ENCODE data around the gene LIPI.

LIPI gene

DNA sequence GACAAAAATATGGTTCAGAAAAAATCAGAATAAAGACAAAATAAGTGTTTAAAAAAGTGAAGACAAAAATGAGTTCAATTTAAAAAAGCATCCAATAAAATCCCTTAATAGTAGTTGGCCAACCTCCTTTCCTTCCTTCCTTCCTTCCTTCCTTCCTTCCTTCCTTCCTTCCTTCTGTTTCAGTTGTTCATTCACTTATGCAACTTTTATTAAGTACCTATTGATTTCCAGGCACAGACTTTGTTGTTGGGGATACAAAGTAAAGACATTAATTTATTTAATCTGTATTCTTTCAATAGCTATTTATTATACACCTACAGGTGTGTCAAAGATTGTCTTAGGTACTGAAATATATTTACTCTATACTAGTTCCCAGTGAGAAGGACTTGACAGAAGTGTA is 2.4 kb upstream of the LIPI start:
- TF ChIP-seq GATA2 (IDR thresholded peaks at IDR 0.05; ENCODE audit: low read depth, low read length): no peak
- TF ChIP-seq GATA3 (IDR thresholded peaks at IDR 0.05; ENCODE audit: low read depth, low read length): no peak

DNA sequence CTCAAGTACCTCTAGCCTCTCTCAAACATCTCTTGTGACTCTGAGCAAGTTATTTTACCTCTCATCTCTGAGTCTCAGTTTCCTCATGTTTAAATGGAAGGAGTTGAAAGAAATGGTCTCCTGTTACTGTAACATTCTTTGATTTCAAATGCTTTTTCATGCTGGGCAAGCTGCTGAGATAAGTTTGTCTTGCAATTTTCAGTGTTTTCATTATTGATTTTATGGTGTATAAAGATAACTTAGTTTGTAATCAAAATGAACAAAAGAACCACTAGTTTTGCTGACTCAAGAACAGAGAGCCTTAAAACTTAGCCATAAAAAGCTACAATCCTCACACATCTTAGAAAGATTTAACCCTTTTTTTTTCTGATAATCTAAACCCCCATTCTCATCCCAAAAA is 4.5 kb downstream of the LIPI start:
- TF ChIP-seq GATA3 (IDR thresholded peaks at IDR 0.05; ENCODE audit: low read depth, low read length): no peak
- TF ChIP-seq GATA2 (IDR thresholded peaks at IDR 0.05; ENCODE audit: low read depth, low read length): no peak

- TF ChIP-seq GATA2 (IDR thresholded peaks at IDR 0.05; ENCODE audit: low read depth, low read length): no peak
- TF ChIP-seq GATA3 (IDR thresholded peaks at IDR 0.05; ENCODE audit: low read depth, low read length): no peak
Measured at GRCh38 chr21:14143999-14144398, 66.8 kb downstream of the LIPI start.

DNA sequence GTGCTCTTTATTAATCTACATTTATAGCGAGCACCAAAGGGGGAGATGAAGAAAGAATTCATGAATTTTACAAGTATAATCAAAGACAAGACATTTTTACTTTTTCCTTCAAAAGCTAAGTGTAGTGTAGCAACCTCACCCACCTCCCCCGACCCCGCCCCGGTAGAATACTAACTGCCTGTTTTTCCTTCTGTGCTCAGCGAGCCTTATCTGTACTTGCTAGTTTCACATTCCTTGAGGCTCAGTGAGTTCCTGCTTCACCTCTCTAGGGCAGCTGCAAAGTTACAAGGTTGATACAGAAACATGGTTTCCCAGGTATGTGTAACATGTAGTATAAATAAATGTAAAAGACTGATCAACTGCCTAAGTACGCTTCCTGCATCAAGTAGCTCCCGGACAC is 86.5 kb downstream of the LIPI start:
- TF ChIP-seq GATA2 (IDR thresholded peaks at IDR 0.05; ENCODE audit: low read depth, low read length): no peak
- no peak for TF ChIP-seq GATA3 (IDR thresholded peaks at IDR 0.05; ENCODE audit: low read depth, low read length)

GRCh38 chr21:14121719-14122118 is 89.0 kb downstream of the LIPI start:
- TF ChIP-seq GATA3 (IDR thresholded peaks at IDR 0.05; ENCODE audit: low read depth, low read length) (no peak), GATA2 (IDR thresholded peaks at IDR 0.05; ENCODE audit: low read depth, low read length) (no peak)

DNA sequence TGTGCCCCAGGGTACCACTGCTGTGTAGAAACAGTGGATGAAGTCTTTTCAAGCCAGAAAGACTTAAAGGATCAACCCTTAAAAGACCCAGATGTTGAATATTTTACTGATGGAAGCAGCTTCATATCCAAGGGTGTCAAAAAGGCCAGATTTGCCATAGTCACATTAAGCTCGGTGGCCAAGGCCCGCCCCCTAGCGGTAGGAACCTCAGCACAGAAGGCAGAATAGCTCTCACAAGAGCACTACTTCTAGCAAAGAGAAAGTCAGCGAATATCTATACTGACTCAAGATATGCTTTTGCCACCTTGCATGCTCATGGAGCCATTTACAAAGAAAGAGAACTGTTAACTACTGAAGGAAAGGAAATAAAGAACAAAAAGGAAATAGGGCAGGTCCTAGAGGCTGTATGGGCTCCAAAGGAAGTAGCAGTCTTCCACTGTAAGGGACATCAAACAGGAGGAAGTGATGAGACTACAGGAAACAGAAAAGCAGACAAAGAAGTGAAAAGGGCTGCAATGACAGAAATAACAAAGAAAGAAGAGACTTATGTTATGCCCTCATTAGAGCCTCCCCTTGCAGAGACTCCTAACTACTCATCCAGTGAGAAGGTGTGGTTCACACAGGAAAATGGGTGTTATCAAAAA is 90.5 kb downstream of the LIPI start:
- TF ChIP-seq GATA3 (IDR thresholded peaks at IDR 0.05; ENCODE audit: low read depth, low read length) (no peak), GATA2 (IDR thresholded peaks at IDR 0.05; ENCODE audit: low read depth, low read length) (no peak)

GRCh38 chr21:14119038-14119437 is 91.7 kb downstream of the LIPI start:
- TF ChIP-seq GATA2 (IDR thresholded peaks at IDR 0.05; ENCODE audit: low read depth, low read length): no peak
- TF ChIP-seq GATA3 (IDR thresholded peaks at IDR 0.05; ENCODE audit: low read depth, low read length): no peak

- no peak for TF ChIP-seq GATA3 (IDR thresholded peaks at IDR 0.05; ENCODE audit: low read depth, low read length)
- no peak for TF ChIP-seq GATA2 (IDR thresholded peaks at IDR 0.05; ENCODE audit: low read depth, low read length)
Measured at GRCh38 chr21:14116080-14116481, 94.7 kb downstream of the LIPI start.

DNA sequence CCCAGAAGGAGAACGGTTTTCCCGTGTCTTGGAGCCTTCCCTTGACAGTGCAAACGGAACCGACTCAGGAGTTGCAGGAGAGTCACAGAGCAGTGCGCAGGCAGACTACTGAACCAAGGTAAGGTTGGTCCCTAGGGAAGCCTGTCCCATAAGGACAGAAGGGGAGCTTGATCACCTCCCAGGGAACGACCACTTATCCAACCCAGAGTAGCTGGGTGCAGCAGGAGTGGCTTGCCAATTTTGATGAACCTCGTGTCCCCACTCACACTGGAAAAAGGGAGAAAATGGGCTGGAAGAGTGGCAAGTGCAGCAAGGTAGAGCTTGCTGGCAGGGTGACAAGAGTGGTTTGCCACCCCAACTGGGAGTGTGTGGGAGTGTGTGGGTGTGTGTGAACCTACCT is 95.1 kb downstream of the LIPI start:
- TF ChIP-seq GATA3 (IDR thresholded peaks at IDR 0.05; ENCODE audit: low read depth, low read length): no peak
- no peak for TF ChIP-seq GATA2 (IDR thresholded peaks at IDR 0.05; ENCODE audit: low read depth, low read length)

GRCh38 chr21:14114251-14114650 is 96.5 kb downstream of the LIPI start:
- TF ChIP-seq GATA2 (IDR thresholded peaks at IDR 0.05; ENCODE audit: low read depth, low read length): no peak
- no peak for TF ChIP-seq GATA3 (IDR thresholded peaks at IDR 0.05; ENCODE audit: low read depth, low read length)

DNA sequence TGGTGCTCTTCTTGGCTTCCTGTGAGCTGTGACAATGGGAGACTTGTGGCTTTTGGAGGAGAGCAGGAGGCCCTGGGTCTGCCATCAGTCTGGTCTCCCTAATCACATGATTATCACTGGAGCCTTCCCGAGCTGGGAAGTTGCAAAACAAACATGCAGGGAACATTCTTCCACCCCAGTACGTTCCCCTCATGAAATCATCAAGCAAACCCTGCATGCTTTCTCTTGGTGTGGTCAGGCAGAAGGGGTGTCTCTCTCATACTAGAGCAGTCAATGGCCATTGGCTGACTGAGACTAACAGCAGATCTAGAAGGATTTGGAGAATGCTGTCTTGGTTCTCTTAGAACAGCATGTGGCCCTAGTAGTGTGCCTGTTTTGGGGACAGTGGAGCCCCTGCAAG is 111.2 kb downstream of the LIPI start:
- TF ChIP-seq GATA2 (IDR thresholded peaks at IDR 0.05; ENCODE audit: low read depth, low read length) (no peak), GATA3 (IDR thresholded peaks at IDR 0.05; ENCODE audit: low read depth, low read length) (no peak)

DNA sequence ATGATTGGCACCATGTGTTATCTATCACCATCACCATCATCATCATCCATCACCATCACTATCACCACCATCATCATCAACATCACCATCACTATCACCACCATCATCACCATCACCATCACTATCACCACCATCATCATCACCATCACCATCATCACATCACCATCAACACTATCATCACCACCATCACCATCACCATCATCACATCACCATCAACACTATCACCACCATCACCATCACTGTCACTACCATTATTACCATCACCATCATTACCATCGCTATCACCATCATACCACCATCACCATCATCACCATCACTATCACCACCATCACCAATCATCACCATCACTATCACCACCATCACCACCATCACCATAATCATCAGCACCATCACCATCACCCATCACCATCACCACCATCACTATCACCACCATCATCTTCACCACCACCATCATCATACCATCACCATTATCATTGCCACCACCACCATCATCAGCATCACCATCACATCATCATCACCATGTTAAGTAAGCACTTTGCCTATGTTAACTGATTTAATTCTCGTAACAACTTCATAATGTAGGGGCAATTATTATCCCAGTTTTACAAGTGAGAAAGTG is 112.8 kb downstream of the LIPI start:
- no peak for TF ChIP-seq GATA3 (IDR thresholded peaks at IDR 0.05; ENCODE audit: low read depth, low read length)
- no peak for TF ChIP-seq GATA2 (IDR thresholded peaks at IDR 0.05; ENCODE audit: low read depth, low read length)

GRCh38 chr21:14096577-14096976 is 114.2 kb downstream of the LIPI start:
- no peak for TF ChIP-seq GATA2 (IDR thresholded peaks at IDR 0.05; ENCODE audit: low read depth, low read length)
- no peak for TF ChIP-seq GATA3 (IDR thresholded peaks at IDR 0.05; ENCODE audit: low read depth, low read length)

- TF ChIP-seq GATA2 (IDR thresholded peaks at IDR 0.05; ENCODE audit: low read depth, low read length) (no peak), GATA3 (IDR thresholded peaks at IDR 0.05; ENCODE audit: low read depth, low read length) (no peak)
Measured at GRCh38 chr21:14096172-14096571, 114.6 kb downstream of the LIPI start.

DNA sequence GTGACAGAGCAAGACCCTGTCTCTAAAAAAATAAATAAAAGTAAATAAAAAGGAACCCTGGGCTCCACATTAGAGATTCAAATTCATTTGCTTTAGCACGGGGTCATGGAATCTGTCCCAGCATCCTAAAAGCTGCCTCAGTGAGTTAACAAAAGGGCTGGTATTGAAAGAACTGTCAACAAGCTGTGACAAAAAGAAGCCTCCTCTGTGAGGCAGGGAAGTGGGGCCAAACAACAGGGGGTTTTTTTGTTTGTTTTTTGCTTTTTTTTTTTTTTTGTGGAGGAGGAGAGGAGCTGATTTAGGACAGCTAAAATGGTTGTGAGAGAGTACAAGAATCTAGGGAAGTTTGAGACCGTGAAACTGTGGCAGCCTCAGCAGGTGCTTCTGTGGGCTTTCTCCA is 115.7 kb downstream of the LIPI start:
- no peak for TF ChIP-seq GATA2 (IDR thresholded peaks at IDR 0.05; ENCODE audit: low read depth, low read length)
- TF ChIP-seq GATA3 (IDR thresholded peaks at IDR 0.05; ENCODE audit: low read depth, low read length): no peak

Data from SH-SY5Y (cell line).